HEK293 (cell line): ENCODE data around the gene ITSN1.
A peak's percentile ranks its signal among the peaks of the same experiment; 100 is the strongest.

Experiments used
- GLIS2 ChIP-seq: fragments of 450-650 bp; formaldehyde crosslinking; IDR thresholded peaks from 2 replicates; pipeline ENCODE4 v1.5.1; 2016; ENCODE audit warnings: missing biosample characterization, missing genetic modification characterization
- OVOL3 ChIP-seq: fragments of 450-650 bp; formaldehyde crosslinking; IDR thresholded peaks from 2 replicates; pipeline ENCODE4 v1.5.1; 2016; ENCODE audit warnings: missing biosample characterization, missing genetic modification characterization
- RBAK ChIP-seq: fragments of 450-650 bp; formaldehyde crosslinking; IDR thresholded peaks from 2 replicates; pipeline ENCODE4 v1.5.1; 2016; ENCODE audit warnings: missing biosample characterization, missing genetic modification characterization
- SP2 ChIP-seq: fragments of 450-650 bp; formaldehyde crosslinking; IDR thresholded peaks from 2 replicates; pipeline ENCODE4 v1.5.1; 2016; ENCODE audit warnings: missing biosample characterization, missing genetic modification characterization
- ZBTB1 ChIP-seq: fragments of 450-650 bp; formaldehyde crosslinking; IDR thresholded peaks from 2 replicates; pipeline ENCODE4 v1.5.1; 2016; ENCODE audit warnings: missing biosample characterization, missing genetic modification characterization
- ZBTB7A ChIP-seq: fragments of 450-650 bp; formaldehyde crosslinking; IDR thresholded peaks from 2 replicates; pipeline ENCODE4 v1.5.1; 2016; ENCODE audit warnings: low read depth, missing biosample characterization, missing genetic modification characterization
- ZFP41 ChIP-seq: fragments of 450-650 bp; formaldehyde crosslinking; IDR thresholded peaks from 2 replicates; pipeline ENCODE4 v1.5.1; 2016; ENCODE audit warnings: missing biosample characterization, missing genetic modification characterization, borderline replicate concordance
- ZNF2 ChIP-seq: fragments of 450-650 bp; formaldehyde crosslinking; IDR thresholded peaks from 2 replicates; pipeline ENCODE4 v1.5.1; 2016; ENCODE audit warnings: missing biosample characterization, missing genetic modification characterization
- ZNF23 ChIP-seq: fragments of 450-650 bp; formaldehyde crosslinking; IDR thresholded peaks from 2 replicates; pipeline ENCODE4 v1.5.1; 2016; ENCODE audit warnings: missing biosample characterization, missing genetic modification characterization, borderline replicate concordance
- ZNF311 ChIP-seq: fragments of 450-650 bp; formaldehyde crosslinking; IDR thresholded peaks from 2 replicates; pipeline ENCODE4 v1.5.1; 2017; ENCODE audit warnings: missing biosample characterization, missing genetic modification characterization, borderline replicate concordance
- ZNF354C ChIP-seq: fragments of 450-650 bp; formaldehyde crosslinking; IDR thresholded peaks from 2 replicates; pipeline ENCODE4 v1.5.1; 2016; ENCODE audit warnings: missing biosample characterization, missing genetic modification characterization, low read depth, borderline replicate concordance
- ZNF571 ChIP-seq: fragments of 450-650 bp; formaldehyde crosslinking; IDR thresholded peaks from 2 replicates; pipeline ENCODE4 v1.5.0; 2017; ENCODE audit warnings: missing biosample characterization, missing genetic modification characterization
- ZNF600 ChIP-seq: fragments of 450-650 bp; formaldehyde crosslinking; IDR thresholded peaks from 2 replicates; pipeline ENCODE4 v1.5.1; 2016; ENCODE audit warnings: missing biosample characterization, missing genetic modification characterization
- ZNF660 ChIP-seq: fragments of 450-650 bp; IDR thresholded peaks from 2 replicates; pipeline ENCODE4 v1.5.1; 2018; ENCODE audit warnings: missing biosample characterization, mild to moderate bottlenecking, missing genetic modification characterization
- ZNF830 ChIP-seq: fragments of 450-650 bp; IDR thresholded peaks from 2 replicates; pipeline ENCODE4 v1.5.0; 2018; ENCODE audit warnings: missing biosample characterization, missing genetic modification characterization, low read depth, mild to moderate bottlenecking, moderate library complexity
- ZNF843 ChIP-seq: fragments of 450-650 bp; formaldehyde crosslinking; IDR thresholded peaks from 2 replicates; pipeline ENCODE4 v1.5.1; 2016; ENCODE audit warnings: missing biosample characterization, missing genetic modification characterization
- ZXDB ChIP-seq: fragments of 450-650 bp; formaldehyde crosslinking; IDR thresholded peaks from 2 replicates; pipeline ENCODE4 v1.5.1; 2016; ENCODE audit warnings: missing biosample characterization, missing genetic modification characterization
- TF ChIP-seq, protein P1 (sequence below): sonication (generic); formaldehyde crosslinking; IDR thresholded peaks from 2 replicates; pipeline ENCODE4 v1.8.1; 2022; ENCODE audit warnings: mild to moderate bottlenecking, moderate library complexity, missing genetic modification reagents
- TF ChIP-seq, protein P2 (sequence below): fragments of 450-650 bp; formaldehyde crosslinking; IDR thresholded peaks from 2 replicates; pipeline ENCODE4 v1.5.1; 2017; ENCODE audit warnings: missing biosample characterization, missing genetic modification characterization
- TF ChIP-seq, protein P3 (sequence below): fragments of 450-650 bp; formaldehyde crosslinking; IDR thresholded peaks from 2 replicates; pipeline ENCODE4 v1.5.1; 2016; ENCODE audit warnings: missing biosample characterization, missing genetic modification characterization
- TF ChIP-seq, protein P4 (sequence below): fragments of 450-650 bp; formaldehyde crosslinking; IDR thresholded peaks from 2 replicates; pipeline ENCODE4 v1.5.1; 2016; ENCODE audit warnings: missing biosample characterization, missing genetic modification characterization
- TF ChIP-seq, protein P5 (sequence below): fragments of 450-650 bp; formaldehyde crosslinking; IDR thresholded peaks from 2 replicates; pipeline ENCODE4 v1.5.1; 2016; ENCODE audit warnings: missing biosample characterization, missing genetic modification characterization
- TF ChIP-seq, protein P6 (sequence below): fragments of 450-650 bp; formaldehyde crosslinking; IDR thresholded peaks from 2 replicates; pipeline ENCODE4 v1.5.1; 2016; ENCODE audit warnings: missing biosample characterization, missing genetic modification characterization

Gene ITSN1

DNA sequence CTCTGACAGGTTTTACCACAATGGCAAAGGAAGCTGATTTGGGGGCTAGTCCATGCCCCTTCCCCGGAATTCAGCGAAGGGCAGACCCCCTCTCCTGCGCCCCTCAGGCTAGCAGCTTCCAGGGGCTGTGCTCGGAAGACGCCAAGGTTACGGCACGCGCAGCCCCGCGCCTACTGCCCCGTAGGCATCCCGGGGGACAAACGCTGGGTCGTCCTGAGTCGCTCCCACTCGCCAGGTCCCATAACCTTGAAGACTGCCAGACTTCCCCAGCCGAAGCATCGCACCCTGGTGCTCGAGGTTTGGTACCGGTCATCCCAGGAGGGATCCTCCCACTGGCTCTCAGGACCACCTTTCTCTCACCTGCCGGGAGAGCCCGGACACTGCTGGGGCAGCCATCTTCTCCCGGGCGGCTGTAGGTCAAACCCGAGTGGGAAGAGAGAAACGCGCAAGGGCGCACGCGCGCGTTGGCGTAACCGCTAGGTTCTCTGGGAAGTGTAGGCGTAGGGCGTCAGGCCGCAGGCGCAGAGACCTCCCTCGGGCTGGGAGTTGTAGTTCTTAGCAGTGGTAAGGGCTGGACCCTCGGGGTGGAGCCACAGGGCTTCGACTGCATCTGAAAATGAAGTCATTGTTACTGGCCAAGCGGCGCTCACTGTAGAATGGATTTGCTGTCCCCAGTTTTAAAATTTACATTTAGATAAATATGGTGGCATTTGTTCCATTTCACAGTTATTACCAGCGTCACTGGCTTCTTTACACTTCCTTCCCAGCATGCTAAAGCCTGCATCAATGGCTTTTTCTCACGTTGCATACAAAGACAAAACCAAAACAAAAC is 273.3 kb downstream of the ITSN1 start, which contains the start of gene ATP5PO (continued):
- no peak for TF ChIP-seq ZFP41 (tag by site-specific recombination)
- no peak for TF ChIP-seq GLIS2
- no peak for TF ChIP-seq ZNF354C
- TF ChIP-seq, protein P1, sequence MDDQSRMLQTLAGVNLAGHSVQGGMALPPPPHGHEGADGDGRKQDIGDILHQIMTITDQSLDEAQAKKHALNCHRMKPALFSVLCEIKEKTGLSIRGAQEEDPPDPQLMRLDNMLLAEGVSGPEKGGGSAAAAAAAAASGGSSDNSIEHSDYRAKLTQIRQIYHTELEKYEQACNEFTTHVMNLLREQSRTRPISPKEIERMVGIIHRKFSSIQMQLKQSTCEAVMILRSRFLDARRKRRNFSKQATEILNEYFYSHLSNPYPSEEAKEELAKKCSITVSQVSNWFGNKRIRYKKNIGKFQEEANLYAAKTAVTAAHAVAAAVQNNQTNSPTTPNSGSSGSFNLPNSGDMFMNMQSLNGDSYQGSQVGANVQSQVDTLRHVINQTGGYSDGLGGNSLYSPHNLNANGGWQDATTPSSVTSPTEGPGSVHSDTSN = 0 out of 2 replicates have a peak, but pooled peaks have one; percentile 60
- no peak for TF ChIP-seq ZBTB1 (tag by site-specific recombination)
- TF ChIP-seq RBAK (tag by site-specific recombination) = no peak
- TF ChIP-seq, protein P2, sequence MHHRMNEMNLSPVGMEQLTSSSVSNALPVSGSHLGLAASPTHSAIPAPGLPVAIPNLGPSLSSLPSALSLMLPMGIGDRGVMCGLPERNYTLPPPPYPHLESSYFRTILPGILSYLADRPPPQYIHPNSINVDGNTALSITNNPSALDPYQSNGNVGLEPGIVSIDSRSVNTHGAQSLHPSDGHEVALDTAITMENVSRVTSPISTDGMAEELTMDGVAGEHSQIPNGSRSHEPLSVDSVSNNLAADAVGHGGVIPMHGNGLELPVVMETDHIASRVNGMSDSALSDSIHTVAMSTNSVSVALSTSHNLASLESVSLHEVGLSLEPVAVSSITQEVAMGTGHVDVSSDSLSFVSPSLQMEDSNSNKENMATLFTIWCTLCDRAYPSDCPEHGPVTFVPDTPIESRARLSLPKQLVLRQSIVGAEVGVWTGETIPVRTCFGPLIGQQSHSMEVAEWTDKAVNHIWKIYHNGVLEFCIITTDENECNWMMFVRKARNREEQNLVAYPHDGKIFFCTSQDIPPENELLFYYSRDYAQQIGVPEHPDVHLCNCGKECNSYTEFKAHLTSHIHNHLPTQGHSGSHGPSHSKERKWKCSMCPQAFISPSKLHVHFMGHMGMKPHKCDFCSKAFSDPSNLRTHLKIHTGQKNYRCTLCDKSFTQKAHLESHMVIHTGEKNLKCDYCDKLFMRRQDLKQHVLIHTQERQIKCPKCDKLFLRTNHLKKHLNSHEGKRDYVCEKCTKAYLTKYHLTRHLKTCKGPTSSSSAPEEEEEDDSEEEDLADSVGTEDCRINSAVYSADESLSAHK = no peak
- TF ChIP-seq, protein P3, sequence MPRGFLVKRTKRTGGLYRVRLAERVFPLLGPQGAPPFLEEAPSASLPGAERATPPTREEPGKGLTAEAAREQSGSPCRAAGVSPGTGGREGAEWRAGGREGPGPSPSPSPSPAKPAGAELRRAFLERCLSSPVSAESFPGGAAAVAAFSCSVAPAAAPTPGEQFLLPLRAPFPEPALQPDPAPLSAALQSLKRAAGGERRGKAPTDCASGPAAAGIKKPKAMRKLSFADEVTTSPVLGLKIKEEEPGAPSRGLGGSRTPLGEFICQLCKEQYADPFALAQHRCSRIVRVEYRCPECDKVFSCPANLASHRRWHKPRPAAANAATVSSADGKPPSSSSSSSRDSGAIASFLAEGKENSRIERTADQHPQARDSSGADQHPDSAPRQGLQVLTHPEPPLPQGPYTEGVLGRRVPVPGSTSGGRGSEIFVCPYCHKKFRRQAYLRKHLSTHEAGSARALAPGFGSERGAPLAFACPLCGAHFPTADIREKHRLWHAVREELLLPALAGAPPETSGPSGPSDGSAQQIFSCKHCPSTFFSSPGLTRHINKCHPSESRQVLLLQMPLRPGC (tag by site-specific recombination) = no peak
- TF ChIP-seq ZNF571 (tag by site-specific recombination) = no peak
- no peak for TF ChIP-seq ZNF311 (tag by site-specific recombination)
- TF ChIP-seq ZNF830 (tag by site-specific recombination) = no peak
- TF ChIP-seq, protein P4, sequence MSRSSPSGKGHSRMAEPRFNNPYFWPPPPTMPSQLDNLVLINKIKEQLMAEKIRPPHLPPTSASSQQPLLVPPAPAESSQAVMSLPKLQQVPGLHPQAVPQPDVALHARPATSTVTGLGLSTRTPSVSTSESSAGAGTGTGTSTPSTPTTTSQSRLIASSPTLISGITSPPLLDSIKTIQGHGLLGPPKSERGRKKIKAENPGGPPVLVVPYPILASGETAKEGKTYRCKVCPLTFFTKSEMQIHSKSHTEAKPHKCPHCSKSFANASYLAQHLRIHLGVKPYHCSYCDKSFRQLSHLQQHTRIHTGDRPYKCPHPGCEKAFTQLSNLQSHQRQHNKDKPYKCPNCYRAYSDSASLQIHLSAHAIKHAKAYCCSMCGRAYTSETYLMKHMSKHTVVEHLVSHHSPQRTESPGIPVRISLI (tag by site-specific recombination) = no peak
- no peak for TF ChIP-seq ZNF2 (tag by site-specific recombination)
- no peak for TF ChIP-seq OVOL3 (tag by site-specific recombination)
- no peak for TF ChIP-seq ZNF23 (tag by site-specific recombination)
- TF ChIP-seq, protein P5, sequence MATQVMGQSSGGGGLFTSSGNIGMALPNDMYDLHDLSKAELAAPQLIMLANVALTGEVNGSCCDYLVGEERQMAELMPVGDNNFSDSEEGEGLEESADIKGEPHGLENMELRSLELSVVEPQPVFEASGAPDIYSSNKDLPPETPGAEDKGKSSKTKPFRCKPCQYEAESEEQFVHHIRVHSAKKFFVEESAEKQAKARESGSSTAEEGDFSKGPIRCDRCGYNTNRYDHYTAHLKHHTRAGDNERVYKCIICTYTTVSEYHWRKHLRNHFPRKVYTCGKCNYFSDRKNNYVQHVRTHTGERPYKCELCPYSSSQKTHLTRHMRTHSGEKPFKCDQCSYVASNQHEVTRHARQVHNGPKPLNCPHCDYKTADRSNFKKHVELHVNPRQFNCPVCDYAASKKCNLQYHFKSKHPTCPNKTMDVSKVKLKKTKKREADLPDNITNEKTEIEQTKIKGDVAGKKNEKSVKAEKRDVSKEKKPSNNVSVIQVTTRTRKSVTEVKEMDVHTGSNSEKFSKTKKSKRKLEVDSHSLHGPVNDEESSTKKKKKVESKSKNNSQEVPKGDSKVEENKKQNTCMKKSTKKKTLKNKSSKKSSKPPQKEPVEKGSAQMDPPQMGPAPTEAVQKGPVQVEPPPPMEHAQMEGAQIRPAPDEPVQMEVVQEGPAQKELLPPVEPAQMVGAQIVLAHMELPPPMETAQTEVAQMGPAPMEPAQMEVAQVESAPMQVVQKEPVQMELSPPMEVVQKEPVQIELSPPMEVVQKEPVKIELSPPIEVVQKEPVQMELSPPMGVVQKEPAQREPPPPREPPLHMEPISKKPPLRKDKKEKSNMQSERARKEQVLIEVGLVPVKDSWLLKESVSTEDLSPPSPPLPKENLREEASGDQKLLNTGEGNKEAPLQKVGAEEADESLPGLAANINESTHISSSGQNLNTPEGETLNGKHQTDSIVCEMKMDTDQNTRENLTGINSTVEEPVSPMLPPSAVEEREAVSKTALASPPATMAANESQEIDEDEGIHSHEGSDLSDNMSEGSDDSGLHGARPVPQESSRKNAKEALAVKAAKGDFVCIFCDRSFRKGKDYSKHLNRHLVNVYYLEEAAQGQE (tag by site-specific recombination) = no peak
- TF ChIP-seq ZNF600 (tag by site-specific recombination) = peak; percentile 61
- TF ChIP-seq ZNF843 (tag by site-specific recombination) = no peak
- TF ChIP-seq ZNF660 = 0 out of 2 replicates have a peak, but pooled peaks have one; percentile 27
- 0 out of 2 replicates have a peak, but pooled peaks have one; percentile 54 for TF ChIP-seq ZBTB7A (tag by site-specific recombination)
- TF ChIP-seq, protein P6, sequence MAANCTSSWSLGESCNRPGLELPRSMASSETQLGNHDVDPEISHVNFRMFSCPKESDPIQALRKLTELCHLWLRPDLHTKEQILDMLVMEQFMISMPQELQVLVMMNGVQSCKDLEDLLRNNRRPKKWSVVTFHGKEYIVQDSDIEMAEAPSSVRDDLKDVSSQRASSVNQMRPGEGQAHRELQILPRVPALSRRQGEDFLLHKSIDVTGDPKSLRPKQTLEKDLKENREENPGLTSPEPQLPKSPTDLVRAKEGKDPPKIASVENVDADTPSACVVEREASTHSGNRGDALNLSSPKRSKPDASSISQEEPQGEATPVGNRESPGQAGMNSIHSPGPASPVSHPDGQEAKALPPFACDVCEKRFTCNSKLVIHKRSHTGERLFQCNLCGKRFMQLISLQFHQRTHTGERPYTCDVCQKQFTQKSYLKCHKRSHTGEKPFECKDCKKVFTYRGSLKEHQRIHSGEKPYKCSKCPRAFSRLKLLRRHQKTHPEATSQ (tag by site-specific recombination) = peak; percentile 60; the same call in 1 of the 2 replicates
- peak; percentile 88 for TF ChIP-seq ZXDB (tag by site-specific recombination)
- TF ChIP-seq SP2 (tag by site-specific recombination) = no peak
